ENCODE results near the gene TASL.

DNA sequence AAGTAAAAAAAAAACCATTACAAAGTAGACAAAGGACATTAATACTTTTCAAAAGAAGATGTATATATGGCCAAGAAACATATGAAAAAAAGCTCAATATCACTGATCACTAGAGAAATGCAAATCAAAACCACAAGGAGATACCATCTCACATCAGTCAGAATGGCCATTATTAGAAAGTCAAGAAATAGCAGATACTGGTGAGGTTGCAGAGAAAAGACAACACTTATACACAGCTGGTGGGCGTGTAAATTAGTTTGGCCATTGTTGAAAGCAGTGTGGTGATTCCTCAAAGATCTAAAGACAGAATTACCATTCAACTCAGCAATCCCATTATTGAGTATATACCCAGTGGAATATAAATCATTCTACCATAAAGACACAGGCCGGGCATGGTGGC is 39.3 kb downstream of the TASL start:
- TF ChIP-seq RAD21 (conservative IDR thresholded peaks at IDR 0.05 in 1 of 2, IDR thresholded peaks at IDR 0.05 in 1 of 2), result no peak
- no peak for TF ChIP-seq EP300 (IDR thresholded peaks at IDR 0.05)
- TF ChIP-seq, protein P1, sequence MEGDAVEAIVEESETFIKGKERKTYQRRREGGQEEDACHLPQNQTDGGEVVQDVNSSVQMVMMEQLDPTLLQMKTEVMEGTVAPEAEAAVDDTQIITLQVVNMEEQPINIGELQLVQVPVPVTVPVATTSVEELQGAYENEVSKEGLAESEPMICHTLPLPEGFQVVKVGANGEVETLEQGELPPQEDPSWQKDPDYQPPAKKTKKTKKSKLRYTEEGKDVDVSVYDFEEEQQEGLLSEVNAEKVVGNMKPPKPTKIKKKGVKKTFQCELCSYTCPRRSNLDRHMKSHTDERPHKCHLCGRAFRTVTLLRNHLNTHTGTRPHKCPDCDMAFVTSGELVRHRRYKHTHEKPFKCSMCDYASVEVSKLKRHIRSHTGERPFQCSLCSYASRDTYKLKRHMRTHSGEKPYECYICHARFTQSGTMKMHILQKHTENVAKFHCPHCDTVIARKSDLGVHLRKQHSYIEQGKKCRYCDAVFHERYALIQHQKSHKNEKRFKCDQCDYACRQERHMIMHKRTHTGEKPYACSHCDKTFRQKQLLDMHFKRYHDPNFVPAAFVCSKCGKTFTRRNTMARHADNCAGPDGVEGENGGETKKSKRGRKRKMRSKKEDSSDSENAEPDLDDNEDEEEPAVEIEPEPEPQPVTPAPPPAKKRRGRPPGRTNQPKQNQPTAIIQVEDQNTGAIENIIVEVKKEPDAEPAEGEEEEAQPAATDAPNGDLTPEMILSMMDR (IDR thresholded peaks at IDR 0.05), result no peak
- TF ChIP-seq, protein P2, sequence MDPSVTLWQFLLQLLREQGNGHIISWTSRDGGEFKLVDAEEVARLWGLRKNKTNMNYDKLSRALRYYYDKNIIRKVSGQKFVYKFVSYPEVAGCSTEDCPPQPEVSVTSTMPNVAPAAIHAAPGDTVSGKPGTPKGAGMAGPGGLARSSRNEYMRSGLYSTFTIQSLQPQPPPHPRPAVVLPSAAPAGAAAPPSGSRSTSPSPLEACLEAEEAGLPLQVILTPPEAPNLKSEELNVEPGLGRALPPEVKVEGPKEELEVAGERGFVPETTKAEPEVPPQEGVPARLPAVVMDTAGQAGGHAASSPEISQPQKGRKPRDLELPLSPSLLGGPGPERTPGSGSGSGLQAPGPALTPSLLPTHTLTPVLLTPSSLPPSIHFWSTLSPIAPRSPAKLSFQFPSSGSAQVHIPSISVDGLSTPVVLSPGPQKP (IDR thresholded peaks at IDR 0.05; ENCODE audit: low read depth, low read length), result no peak
- TF ChIP-seq RFX5 (IDR thresholded peaks at IDR 0.05), result no peak
- TF ChIP-seq KDM1A (IDR thresholded peaks at IDR 0.05; ENCODE audit: low read depth), result no peak
- TF ChIP-seq POLR2A (IDR thresholded peaks at IDR 0.05; ENCODE audit: low read length), result no peak
- TF ChIP-seq, protein P3, sequence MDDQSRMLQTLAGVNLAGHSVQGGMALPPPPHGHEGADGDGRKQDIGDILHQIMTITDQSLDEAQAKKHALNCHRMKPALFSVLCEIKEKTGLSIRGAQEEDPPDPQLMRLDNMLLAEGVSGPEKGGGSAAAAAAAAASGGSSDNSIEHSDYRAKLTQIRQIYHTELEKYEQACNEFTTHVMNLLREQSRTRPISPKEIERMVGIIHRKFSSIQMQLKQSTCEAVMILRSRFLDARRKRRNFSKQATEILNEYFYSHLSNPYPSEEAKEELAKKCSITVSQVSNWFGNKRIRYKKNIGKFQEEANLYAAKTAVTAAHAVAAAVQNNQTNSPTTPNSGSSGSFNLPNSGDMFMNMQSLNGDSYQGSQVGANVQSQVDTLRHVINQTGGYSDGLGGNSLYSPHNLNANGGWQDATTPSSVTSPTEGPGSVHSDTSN (IDR thresholded peaks at IDR 0.05), result no peak
- TF ChIP-seq, protein P4, sequence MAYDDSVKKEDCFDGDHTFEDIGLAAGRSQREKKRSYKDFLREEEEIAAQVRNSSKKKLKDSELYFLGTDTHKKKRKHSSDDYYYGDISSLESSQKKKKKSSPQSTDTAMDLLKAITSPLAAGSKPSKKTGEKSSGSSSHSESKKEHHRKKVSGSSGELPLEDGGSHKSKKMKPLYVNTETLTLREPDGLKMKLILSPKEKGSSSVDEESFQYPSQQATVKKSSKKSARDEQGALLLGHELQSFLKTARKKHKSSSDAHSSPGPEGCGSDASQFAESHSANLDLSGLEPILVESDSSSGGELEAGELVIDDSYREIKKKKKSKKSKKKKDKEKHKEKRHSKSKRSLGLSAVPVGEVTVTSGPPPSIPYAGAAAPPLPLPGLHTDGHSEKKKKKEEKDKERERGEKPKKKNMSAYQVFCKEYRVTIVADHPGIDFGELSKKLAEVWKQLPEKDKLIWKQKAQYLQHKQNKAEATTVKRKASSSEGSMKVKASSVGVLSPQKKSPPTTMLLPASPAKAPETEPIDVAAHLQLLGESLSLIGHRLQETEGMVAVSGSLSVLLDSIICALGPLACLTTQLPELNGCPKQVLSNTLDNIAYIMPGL (CRISPR knock-in tag; IDR thresholded peaks at IDR 0.05; ENCODE audit: borderline replicate concordance), result no peak
- no peak for TF ChIP-seq PHF8 (IDR thresholded peaks at IDR 0.05; ENCODE audit: borderline replicate concordance, low read depth)
- TF ChIP-seq, protein P5, sequence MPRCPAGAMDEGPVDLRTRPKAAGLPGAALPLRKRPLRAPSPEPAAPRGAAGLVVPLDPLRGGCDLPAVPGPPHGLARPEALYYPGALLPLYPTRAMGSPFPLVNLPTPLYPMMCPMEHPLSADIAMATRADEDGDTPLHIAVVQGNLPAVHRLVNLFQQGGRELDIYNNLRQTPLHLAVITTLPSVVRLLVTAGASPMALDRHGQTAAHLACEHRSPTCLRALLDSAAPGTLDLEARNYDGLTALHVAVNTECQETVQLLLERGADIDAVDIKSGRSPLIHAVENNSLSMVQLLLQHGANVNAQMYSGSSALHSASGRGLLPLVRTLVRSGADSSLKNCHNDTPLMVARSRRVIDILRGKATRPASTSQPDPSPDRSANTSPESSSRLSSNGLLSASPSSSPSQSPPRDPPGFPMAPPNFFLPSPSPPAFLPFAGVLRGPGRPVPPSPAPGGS (IDR thresholded peaks at IDR 0.05), result no peak
- no peak for TF ChIP-seq RCOR1 (IDR thresholded peaks at IDR 0.05; ENCODE audit: low read depth, low read length)
- TF ChIP-seq, protein P6, sequence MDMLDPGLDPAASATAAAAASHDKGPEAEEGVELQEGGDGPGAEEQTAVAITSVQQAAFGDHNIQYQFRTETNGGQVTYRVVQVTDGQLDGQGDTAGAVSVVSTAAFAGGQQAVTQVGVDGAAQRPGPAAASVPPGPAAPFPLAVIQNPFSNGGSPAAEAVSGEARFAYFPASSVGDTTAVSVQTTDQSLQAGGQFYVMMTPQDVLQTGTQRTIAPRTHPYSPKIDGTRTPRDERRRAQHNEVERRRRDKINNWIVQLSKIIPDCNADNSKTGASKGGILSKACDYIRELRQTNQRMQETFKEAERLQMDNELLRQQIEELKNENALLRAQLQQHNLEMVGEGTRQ (IDR thresholded peaks at IDR 0.05), result no peak

Data from A549 (cell line).